Neural crest cell (in vitro differentiated cells): ENCODE results near the gene ZNF883. TPM values are rescaled to one million over a fixed set of nuclear protein-coding genes. Genes with fewer than 3 reads are reported as not detected.

Source experiments
- DNase-seq: peaks from one replicate; pipeline ENCODE4 v3.0.0; 2021; ENCODE audit warnings: low read depth, mixed read lengths, low spot score
- H3K27ac Mint-ChIP-seq: one replicate; pipeline ENCODE4 v1.8.0; 2021; ENCODE audit warnings: mild to moderate bottlenecking, mixed read lengths; ENCODE audit not compliant: unreplicated experiment
- H3K27me3 Mint-ChIP-seq: 2 replicates; pipeline ENCODE4 v1.8.0; 2021; ENCODE audit warnings: low read depth, mild to moderate bottlenecking, mixed read lengths
- H3K36me3 Mint-ChIP-seq: 2 replicates; pipeline ENCODE4 v1.8.0; 2021; ENCODE audit warnings: low read depth, mild to moderate bottlenecking, mixed read lengths
- H3K4me1 Mint-ChIP-seq: 2 replicates; pipeline ENCODE4 v1.8.0; 2021; ENCODE audit warnings: mixed read lengths
- H3K4me3 Mint-ChIP-seq: one replicate; pipeline ENCODE4 v1.8.0; 2021; ENCODE audit warnings: mild to moderate bottlenecking, mixed read lengths
- H3K9me3 Mint-ChIP-seq: 2 replicates; pipeline ENCODE4 v1.8.0; 2021; ENCODE audit warnings: mixed read lengths
- CTCF ChIP-seq: fragments of 200-600 bp; sonication (generic); conservative IDR thresholded peaks from 2 replicates; pipeline ENCODE4 v1.5.0; 2021; ENCODE audit warnings: antibody characterized with exemption, mild to moderate bottlenecking
- total RNA-seq: library from RNA; stranded (reverse); gene quantifications from 2 replicates; pipeline ENCODE4 v1.2.1, GENCODE V29; 2021

ZNF883 gene
- total RNA-seq, 1 donor from 2014 or later: 8.7 TPM

- H3K4me3 Mint-ChIP-seq: no peak overlapping the region
- H3K27me3 Mint-ChIP-seq: peaks cover 12% of the 10 kb centered on the region
- TF ChIP-seq CTCF: no peak
- H3K9me3 Mint-ChIP-seq: no peaks in the 10 kb centered on the region
- H3K4me1 Mint-ChIP-seq: no peaks in the 10 kb centered on the region
- DNase-seq: no peak
- H3K36me3 Mint-ChIP-seq: no peaks in the 10 kb centered on the region
- no peak overlapping the region for H3K27ac Mint-ChIP-seq
Measured at GRCh38 chr9:112911736-112912135, 100.3 kb downstream of the ZNF883 start.

Other genes starting within 250 kb of the ZNF883 start
- not detected in 2 replicates for gene SLC46A2, start 121.3 kb downstream of the ZNF883 start, total RNA-seq
- gene ZFP37, start 44.5 kb upstream of the ZNF883 start, total RNA-seq: 8.4 and 8.6 TPM in 2 replicates
- gene SLC31A2, start 138.8 kb upstream of the ZNF883 start, total RNA-seq: 3.0 and 3.6 TPM in 2 replicates
- gene FKBP15, start 209.1 kb upstream of the ZNF883 start, total RNA-seq: 19.9 and 20.2 TPM in 2 replicates
- 30.0 and 30.8 TPM in 2 replicates for gene SLC31A1, start 209.4 kb upstream of the ZNF883 start, total RNA-seq